DOHH2 (cell line): ENCODE results near the gene KCTD20.

ENCODE experiments used
- H3F3A ChIP-seq: fragments of 200-600 bp; sonication (generic), shearing (Covaris generic); 2 replicates; pipeline ENCODE4 v1.6.0; 2016; ENCODE audit warnings: antibody characterized with exemption, mild to moderate bottlenecking; ENCODE audit not compliant: control insufficient read depth, insufficient read depth
- H3K27ac ChIP-seq: fragments of 200-600 bp; sonication (generic); 2 replicates; pipeline ENCODE4 v1.5.1; 2014; ENCODE audit warnings: low read depth, mild to moderate bottlenecking, low read length, moderate library complexity
- H3K27me3 ChIP-seq: fragments of 200-600 bp; sonication (generic); 2 replicates; pipeline ENCODE4 v1.6.1; 2014; ENCODE audit warnings: mild to moderate bottlenecking, low read length, mixed read lengths; ENCODE audit not compliant: control insufficient read depth
- H3K36me3 ChIP-seq: fragments of 200-600 bp; sonication (generic); 2 replicates; pipeline ENCODE4 v1.6.1; 2014; ENCODE audit warnings: mild to moderate bottlenecking, low read length, moderate library complexity, mixed read lengths; ENCODE audit not compliant: control insufficient read depth
- H3K4me1 ChIP-seq: fragments of 200-600 bp; sonication (generic); 2 replicates; pipeline ENCODE4 v1.6.1; 2014; ENCODE audit warnings: mild to moderate bottlenecking, low read length, mixed read lengths; ENCODE audit not compliant: control insufficient read depth
- H3K4me2 ChIP-seq: fragments of 200-600 bp; sonication (generic); 2 replicates; pipeline ENCODE4 v1.6.0; 2014; ENCODE audit warnings: mild to moderate bottlenecking, low read length, moderate library complexity
- H3K4me3 ChIP-seq: fragments of 200-600 bp; sonication (generic); 2 replicates; pipeline ENCODE4 v1.5.1; 2014; ENCODE audit warnings: mild to moderate bottlenecking, low read length, mixed read lengths
- H3K79me2 ChIP-seq: fragments of 200-600 bp; sonication (generic); 2 replicates; pipeline ENCODE4 v1.6.1; 2014; ENCODE audit warnings: mild to moderate bottlenecking, low read length, mixed read lengths; ENCODE audit not compliant: control insufficient read depth
- H3K9me2 ChIP-seq: fragments of 200-600 bp; sonication (generic); replicated peaks from 2 replicates; pipeline ENCODE4 v1.6.1; 2014; ENCODE audit warnings: mild to moderate bottlenecking, low read length, mixed read lengths; ENCODE audit not compliant: control insufficient read depth
- H3K9me3 ChIP-seq: fragments of 200-600 bp; sonication (generic); 2 replicates; pipeline ENCODE4 v1.6.1; 2014; ENCODE audit warnings: antibody characterized with exemption, low read length, mixed read lengths; ENCODE audit not compliant: control insufficient read depth, insufficient read depth
- H4K20me1 ChIP-seq: fragments of 200-600 bp; sonication (generic); 2 replicates; pipeline ENCODE4 v1.6.0; 2014; ENCODE audit warnings: low read depth, mild to moderate bottlenecking, antibody characterized with exemption, low read length, moderate library complexity; ENCODE audit not compliant: control insufficient read depth, insufficient read depth
- EZH2phosphoT487 ChIP-seq: fragments of 200-600 bp; sonication (generic); IDR thresholded peaks from 2 replicates; pipeline ENCODE4 v1.6.1; 2017; ENCODE audit warnings: borderline replicate concordance, mild to moderate bottlenecking, antibody characterized with exemption, low read length, moderate library complexity, mixed read lengths
- TF ChIP-seq, protein P1 (sequence below): fragments of 200-600 bp; sonication (generic); IDR thresholded peaks from one replicate; pipeline ENCODE4 v1.5.1; 2014; ENCODE audit warnings: antibody characterized with exemption, mild to moderate bottlenecking, low read depth, low read length; ENCODE audit not compliant: poor library complexity, severe bottlenecking

Gene KCTD20

DNA sequence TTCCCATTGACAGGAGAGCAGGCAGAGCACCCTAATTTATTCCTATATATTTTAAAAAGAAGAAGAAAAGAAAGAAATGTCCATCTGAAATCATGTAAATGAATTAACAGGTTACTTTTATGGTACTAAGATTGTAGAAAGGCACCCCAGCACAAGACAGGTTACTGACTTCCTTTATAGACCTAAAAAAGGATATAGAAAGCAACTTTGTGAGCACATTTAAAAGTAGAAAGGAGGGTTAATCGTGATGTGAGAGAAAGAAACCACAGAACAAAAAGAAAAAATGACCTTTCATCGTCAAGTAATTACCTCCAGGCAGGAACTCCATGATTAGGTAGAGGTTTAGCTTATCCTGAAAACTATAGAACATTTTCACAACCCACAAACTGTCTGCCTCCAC lies 74.6 kb downstream of the KCTD20 start:
- Histone ChIP-seq H3K36me3 (peaks cover 81% of the 10 kb centered on the region), H3K4me1 (no peaks in the 10 kb centered on the region), H3K27me3 (no peaks in the 10 kb centered on the region), H3F3A (no peaks in the 10 kb centered on the region), H3K79me2 (no peaks in the 10 kb centered on the region), H3K4me2 (no peak overlapping the region), H3K27ac (no peak overlapping the region), H4K20me1 (no peaks in the 10 kb centered on the region), H3K4me3 (no peak overlapping the region), H3K9me2 (no peaks in the 10 kb centered on the region), H3K9me3 (no peaks in the 10 kb centered on the region)
- TF ChIP-seq, protein P1, sequence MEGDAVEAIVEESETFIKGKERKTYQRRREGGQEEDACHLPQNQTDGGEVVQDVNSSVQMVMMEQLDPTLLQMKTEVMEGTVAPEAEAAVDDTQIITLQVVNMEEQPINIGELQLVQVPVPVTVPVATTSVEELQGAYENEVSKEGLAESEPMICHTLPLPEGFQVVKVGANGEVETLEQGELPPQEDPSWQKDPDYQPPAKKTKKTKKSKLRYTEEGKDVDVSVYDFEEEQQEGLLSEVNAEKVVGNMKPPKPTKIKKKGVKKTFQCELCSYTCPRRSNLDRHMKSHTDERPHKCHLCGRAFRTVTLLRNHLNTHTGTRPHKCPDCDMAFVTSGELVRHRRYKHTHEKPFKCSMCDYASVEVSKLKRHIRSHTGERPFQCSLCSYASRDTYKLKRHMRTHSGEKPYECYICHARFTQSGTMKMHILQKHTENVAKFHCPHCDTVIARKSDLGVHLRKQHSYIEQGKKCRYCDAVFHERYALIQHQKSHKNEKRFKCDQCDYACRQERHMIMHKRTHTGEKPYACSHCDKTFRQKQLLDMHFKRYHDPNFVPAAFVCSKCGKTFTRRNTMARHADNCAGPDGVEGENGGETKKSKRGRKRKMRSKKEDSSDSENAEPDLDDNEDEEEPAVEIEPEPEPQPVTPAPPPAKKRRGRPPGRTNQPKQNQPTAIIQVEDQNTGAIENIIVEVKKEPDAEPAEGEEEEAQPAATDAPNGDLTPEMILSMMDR = no peak
- TF ChIP-seq EZH2phosphoT487 = no peak

DNA sequence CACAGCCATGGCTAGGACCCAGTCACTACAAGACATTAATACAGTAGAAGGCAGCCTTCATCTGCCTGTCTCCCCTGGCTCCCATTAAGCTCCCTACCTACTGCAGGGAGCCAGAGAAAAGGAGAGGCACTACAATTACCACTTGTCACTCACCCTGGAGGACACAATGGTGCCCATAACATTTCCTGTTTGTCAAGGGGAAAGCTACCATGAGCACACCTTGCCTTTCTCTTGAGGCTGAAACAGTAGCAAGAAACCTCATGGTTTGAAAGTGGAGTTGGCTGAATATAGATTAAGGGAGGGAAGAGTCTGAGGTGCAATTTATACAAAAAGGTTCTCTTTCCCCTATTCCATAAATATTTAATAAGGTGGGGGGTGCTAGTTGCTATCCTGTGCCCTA lies 76.6 kb downstream of the KCTD20 start:
- H3K27ac ChIP-seq = no peak overlapping the region
- no peaks in the 10 kb centered on the region for H3K79me2 ChIP-seq
- H3F3A ChIP-seq = no peaks in the 10 kb centered on the region
- H3K4me2 ChIP-seq = no peak overlapping the region
- peaks cover 91% of the 10 kb centered on the region for H3K36me3 ChIP-seq
- H3K4me1 ChIP-seq = no peaks in the 10 kb centered on the region
- H3K9me3 ChIP-seq = no peaks in the 10 kb centered on the region
- H3K9me2 ChIP-seq = no peaks in the 10 kb centered on the region
- no peaks in the 10 kb centered on the region for H4K20me1 ChIP-seq
- no peak overlapping the region for H3K4me3 ChIP-seq
- TF ChIP-seq EZH2phosphoT487 = no peak
- TF ChIP-seq, protein P1 = no peak
- H3K27me3 ChIP-seq = no peaks in the 10 kb centered on the region

DNA sequence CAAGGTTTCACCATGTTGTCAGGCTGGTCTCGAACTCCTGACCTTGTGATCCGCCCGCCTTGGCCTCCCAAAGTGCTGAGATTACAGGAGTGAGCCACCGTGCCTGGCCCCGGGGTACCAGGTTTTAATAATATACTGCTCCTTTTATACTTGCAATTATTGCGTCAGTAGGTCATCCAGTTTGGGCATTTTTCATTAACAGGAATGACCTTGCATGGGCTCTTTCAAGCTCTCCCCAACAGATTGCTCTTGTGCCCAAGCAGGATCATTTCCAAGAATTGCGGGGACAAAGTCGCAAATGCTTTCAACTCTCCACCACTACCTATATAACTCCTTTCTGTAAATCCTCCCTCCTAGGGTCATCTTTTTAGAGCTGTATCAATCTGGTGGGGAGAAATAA lies 80.7 kb downstream of the KCTD20 start:
- Histone ChIP-seq H3K4me2 (no peak overlapping the region), H3K9me3 (no peaks in the 10 kb centered on the region), H3K27ac (no peak overlapping the region), H3K4me1 (no peaks in the 10 kb centered on the region), H3K27me3 (no peaks in the 10 kb centered on the region), H3K9me2 (no peaks in the 10 kb centered on the region), H3K4me3 (no peak overlapping the region), H4K20me1 (no peaks in the 10 kb centered on the region), H3F3A (no peaks in the 10 kb centered on the region), H3K79me2 (peaks cover 10% of the 10 kb centered on the region), H3K36me3 (peaks cover 78% of the 10 kb centered on the region)
- TF ChIP-seq, protein P1 = no peak

DNA sequence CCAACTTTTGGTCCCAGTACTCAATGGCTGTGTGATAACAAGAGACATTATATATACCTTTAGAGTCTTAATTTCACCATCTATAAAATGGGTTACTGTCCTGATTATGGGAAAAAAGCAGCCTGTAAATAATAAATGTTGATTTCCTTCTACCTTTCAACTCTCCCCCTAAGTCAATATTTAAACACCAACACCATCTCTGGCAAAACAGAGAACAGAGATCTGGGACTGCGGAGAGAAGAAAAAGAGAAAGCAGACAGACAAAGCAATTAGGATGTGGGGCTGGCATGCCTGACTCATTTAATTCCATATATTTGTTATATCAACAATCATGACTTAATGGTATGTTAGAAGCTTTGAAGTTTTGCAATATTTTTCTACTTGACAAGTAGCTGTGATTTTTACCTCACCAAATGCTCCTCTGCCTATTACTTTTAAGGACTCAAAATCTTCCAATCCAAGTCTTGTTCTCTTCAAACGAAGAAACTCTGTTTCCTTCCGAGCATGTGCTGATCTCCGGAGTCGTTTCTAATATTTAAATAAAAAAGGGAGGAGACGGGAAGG lies 81.2 kb downstream of the KCTD20 start:
- no peaks in the 10 kb centered on the region for H3K9me2 ChIP-seq
- H3K27ac ChIP-seq = no peak overlapping the region
- no peak for TF ChIP-seq EZH2phosphoT487
- TF ChIP-seq, protein P1 = no peak
- H3K4me3 ChIP-seq = no peak overlapping the region
- no peaks in the 10 kb centered on the region for H4K20me1 ChIP-seq
- H3F3A ChIP-seq = no peaks in the 10 kb centered on the region
- H3K4me1 ChIP-seq = no peaks in the 10 kb centered on the region
- H3K9me3 ChIP-seq = no peaks in the 10 kb centered on the region
- no peak overlapping the region for H3K4me2 ChIP-seq
- H3K27me3 ChIP-seq = no peaks in the 10 kb centered on the region
- peaks cover 15% of the 10 kb centered on the region for H3K79me2 ChIP-seq
- H3K36me3 ChIP-seq = peaks cover 77% of the 10 kb centered on the region
